Inflammatory macrophage (primary cell): ENCODE measurements around the gene SLC22A31.

Experiments
- DNase-seq, 2 donors: peaks; one replicate each; pipeline ENCODE4 v3.0.0-alpha.2; 2020 to 2022

Gene SLC22A31

DNA sequence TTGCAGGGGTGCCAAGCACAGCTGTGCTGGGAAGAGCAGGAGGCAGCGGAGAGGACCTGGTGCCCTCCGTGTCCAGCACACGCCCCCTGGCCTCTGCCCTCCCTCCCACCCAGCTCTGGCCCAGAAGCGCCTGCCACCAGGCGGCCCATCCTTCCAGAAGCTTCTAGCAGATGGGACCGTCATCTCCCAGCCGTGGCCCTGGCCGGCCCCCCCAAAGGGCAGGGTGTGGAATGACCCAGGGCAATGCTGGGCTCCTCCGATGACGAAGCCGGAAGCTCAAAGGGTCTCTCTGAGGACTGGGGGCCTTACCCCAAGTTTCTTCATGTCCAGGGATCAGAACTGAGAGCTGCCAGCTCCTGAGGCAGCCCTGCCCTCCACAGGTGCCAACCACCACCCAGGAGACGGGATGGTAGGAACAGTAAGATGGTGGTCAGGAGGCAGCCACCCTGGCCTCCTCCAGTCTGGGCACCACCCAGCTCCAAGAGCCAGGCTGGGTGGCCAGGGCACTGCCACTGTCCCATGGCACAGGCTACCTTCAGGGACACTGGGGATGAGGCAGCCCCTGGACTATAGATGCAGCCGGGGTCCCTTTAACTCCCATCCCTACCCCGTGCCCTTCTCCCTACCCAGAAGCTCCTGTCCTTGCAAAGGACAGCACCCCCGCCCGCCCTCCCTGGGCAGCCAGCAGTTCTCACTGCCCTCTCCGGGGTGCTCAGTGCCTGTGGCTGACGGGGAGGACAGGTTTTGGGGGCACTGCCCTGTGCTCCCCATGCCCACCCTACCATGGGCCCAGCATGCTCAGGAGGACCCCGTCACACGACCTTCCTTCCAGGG is 35.3 kb downstream of the SLC22A31 start:
- no peak for DNase-seq

DNA sequence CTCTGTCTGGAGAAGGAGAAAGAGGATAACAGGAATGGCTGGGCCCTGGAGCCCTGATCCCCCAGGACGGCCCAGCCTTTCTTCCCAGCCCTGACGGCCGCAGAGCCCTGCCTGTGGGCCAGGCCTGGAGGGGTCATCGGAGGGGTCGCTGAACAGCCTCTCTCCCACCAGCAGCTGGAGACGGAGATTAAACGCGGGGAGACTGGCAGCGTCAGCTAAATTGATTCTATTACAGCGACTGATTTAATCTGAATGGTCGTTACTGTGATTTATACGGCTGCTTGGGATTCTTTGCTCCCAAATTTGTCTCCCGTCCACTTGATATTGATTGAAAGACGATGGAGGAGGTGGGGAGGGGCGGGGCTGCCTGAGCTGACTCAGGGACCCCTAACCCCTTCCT is 35.9 kb downstream of the SLC22A31 start:
- DNase-seq: no peak

DNA sequence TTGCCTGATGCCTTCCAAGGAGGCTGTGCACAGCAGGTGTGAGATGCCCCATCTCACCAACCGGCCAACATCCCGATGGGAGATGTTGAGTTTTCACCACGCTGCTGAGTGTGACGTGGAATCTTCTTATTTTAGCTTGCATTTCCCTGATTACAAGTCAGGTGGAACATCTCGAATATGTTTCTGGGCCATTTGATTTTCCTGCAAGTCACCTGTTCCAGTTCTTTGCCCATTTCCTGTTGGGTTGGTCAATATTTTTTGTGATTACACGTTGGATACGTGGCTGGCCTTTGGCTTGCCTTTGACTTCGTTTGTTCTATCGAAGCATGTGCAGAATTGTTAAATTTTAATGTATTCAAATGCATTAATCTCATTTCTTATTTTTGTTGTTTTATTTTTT is 37.0 kb downstream of the SLC22A31 start:
- DNase-seq: no peak

DNA sequence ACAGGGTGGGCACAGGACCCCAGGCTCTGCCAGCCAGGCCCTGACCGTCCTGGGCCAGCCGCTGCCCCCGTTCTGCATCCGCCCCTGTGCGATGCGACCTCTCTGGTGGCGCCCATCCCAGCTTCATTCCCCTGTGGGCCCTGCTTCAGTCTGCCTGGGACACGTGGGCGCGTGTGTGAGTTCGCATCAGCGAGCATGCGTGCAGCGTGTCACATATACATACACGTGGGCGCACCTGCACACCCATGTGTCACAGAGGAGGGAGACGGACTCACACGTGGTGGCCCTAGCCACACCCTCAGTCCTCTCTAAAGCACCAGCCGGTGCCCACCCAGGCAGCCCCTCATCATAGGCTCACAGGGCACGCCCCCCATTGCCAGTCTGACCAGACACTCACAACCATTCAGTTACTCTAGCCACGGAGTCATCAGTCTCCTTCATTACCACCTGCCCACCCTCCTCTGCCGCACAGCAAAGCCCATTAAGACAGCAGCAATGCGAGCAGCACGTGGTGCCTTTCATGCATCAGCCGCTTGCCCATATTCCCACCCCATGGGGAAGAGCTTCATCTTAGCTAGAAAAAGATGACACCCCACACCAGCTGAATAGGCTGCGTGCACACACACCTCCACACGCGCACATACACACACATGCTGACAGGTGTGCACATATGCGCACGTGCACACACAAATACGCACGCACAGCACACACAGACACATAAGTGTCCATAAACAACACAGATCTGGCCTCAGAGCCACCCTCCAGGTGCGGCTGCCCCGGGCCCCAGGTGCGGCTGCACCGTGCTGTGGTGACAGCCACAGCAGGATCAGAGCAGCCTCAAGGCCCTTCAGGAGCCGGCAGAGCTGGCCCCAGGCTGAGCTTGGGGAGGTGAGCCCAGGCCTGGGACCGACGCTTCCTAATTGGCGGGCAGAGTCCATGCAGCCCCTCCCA is 38.3 kb downstream of the SLC22A31 start:
- no peak for DNase-seq

DNA sequence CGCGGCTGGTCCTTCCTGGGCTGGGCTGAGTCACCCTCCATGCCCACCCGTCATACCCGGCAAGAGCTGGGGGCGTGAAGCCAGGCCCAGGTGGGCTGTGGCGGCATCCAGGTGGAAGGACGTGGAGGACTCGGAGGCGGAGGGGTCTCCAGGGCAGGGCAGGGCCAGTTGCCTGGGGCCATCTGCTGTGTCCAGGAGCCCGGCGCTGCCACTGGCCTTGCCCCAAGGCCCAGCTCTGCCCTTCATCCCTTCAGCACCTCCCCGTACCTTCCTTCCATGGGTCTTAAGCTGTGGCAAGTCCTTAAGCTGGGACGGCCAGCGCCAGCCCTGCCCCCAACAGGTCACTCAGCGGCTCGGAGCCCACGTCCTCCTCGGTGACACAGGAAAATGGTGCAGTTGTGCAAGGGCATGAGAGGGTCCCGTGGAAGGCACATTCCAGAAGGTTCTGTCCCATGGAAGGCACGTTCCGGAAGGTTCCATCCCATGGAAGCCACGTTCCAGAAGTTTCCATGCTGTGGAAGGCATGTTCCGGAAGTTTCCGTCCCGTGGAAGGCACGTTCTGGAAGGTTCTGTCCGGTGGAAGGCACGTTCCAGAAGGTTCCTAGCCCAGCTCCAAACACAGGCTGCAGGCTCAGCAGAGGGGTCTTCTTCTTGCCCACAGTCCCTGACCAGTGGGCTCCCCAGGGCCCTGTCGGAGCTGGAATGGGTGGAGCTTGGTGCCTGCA is 39.2 kb downstream of the SLC22A31 start:
- no peak for DNase-seq

DNA sequence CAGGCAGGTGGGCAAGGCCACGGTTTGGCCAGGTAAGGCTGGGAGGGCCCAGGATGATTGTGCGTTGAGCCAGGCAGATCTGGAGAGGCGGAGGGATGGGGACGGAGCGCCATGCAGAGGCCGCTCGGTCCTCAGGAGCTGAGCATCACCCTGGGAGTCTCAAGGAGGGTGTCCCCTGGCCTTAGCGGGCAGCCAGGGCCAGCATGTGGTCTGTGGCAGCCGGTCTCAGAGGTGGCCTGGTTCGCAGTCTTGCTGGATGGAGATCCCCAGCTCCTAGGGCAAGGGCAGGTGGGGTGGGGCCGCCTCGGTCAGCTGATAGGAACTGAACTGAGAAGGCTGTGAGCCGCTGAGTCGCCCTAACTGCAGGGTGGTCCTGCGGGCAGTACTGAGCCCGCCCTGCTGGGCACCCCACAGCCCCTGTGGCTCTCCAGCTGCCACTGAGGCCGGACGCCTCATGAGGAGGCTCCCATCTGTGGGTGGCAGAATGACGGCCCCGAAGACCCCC is 40.4 kb downstream of the SLC22A31 start:
- DNase-seq: no peak

DNA sequence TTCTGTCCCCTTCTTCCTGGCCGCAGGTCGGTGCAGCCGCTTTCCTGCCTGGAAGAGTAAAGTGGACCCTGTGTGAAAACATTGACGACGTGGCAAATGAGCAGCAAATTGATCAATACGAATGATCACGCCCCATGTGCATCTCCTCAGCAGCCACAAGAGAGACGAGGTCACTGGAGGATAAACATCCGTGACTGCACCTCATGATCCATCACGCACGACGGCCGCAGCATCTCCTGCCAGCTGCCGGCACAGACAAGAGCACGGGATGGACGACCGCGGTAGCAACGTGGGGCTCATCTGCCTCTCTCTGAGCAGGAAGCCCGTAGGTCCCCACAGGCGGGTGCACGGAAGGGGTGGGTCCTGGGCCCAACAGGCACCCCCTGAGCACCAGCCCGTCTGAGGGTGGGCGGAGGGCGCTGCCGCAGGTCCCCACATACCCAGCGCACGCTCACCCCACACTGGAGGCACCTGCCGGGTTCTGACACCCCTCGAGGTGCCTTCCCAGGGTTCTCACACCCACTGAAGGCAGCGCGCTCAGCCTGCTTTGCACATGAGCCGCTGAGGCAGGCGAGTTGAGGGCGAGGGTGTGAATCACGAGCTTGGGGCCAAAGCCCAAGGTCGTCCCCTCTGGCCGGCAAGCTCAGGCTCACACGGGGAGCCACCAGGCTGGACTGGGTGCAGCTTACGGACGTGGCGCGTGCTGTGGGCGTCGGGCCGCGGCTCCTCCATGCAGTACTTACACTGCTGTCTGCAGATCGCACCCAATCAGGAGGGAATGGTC is 41.1 kb downstream of the SLC22A31 start:
- DNase-seq: no peak

DNA sequence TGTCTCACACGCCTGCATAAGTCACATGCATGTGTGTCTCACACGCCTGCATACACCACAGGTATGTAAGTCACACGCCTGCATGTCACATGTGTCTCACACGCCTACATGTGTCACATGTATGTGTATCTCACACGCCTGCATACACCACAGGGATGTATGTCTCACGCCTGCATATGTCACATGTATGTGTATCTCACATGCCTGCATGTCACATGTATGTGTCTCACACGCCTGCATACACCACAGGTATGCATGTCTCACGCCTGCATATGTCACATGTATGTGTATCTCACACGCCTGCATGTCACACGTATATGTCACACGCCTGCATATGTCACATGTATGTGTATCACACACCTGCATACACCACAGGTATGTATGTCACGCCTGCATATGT is 42.6 kb downstream of the SLC22A31 start:
- no peak for DNase-seq

DNA sequence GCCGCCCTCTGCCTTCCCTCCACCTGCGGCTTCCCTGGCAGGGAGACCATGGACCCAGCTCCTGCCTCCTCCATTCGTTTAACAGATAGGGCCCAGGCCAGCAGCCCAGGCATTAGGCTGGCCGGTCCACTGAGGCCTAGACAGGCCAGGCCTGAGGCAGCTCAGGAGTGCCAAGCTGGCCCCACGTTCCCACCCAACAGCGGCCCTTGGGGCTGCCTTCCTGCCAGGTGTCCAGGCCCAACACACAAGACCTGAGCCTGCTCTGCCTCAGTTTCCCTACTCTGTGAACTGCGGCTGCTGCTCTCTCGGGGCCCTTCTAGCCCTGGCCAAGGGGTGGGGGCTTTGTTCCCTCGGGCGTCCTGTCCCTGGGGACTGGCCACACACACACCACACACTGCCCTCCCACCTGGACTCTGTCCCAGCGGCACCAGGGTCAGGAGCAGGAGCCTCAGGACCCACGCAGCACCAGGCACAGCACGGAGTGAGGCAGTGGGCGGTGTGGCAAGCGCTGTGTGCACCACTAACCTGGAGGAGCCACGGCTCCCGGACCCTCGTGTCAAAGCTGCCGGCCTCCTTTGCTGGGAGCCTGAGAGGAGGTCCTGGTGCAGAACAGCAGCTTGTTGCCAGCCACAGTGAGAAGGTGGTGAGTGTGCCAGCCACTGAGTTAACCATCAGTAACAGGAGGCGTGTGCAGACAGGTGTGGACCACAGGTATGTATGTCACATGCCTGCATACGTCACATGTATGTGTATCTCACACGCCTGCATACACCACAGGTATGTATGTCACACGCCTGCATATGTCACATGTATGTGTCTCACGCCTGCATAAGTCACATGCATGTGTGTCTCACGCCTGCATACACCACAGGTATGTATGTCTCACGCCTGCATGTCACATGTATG is 43.3 kb downstream of the SLC22A31 start:
- DNase-seq: no peak

DNA sequence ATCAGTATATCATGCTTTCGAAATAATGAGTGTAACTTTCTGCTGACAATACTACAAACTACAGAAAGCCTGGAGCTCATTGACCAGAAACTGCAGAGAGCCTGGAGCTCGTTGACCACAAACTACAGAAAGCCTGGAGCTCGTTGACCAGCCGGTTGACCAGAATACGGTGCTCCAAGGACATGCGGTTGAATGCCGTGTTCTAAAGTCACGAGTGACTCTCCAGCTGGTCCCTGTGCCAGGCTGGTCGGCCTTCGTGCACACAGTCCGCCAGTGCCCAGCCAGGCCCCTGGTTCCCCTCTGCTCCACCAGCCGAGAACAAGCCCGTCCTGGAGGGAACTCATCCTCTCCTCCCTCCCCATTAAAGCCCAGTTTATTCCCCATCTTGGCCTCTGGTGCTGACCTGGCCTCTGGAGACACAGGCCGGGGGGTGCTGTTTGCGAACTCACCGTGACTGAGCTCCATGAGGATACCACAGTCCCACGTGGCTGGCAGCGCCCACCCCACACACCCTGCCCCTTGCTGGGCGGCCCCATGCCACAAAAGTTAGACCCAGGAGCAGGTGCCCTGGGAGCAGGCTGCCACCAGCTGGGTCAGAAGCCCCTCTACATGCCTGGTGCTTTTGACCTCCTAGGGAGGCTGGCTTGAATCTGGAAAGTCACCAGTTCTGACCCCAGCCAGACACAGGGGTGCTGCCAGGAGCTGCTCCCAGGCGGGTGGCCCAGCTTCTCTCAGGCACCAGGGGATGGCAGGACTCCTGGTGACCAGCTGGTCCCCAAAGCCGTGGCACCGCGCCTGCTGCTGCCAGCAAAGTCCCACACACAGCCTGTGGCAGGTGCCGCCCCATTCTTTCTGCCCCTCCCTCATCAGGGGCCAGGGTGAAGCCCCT is 44.2 kb downstream of the SLC22A31 start:
- DNase-seq: peak in 1 of 2 donors; percentile 13

DNA sequence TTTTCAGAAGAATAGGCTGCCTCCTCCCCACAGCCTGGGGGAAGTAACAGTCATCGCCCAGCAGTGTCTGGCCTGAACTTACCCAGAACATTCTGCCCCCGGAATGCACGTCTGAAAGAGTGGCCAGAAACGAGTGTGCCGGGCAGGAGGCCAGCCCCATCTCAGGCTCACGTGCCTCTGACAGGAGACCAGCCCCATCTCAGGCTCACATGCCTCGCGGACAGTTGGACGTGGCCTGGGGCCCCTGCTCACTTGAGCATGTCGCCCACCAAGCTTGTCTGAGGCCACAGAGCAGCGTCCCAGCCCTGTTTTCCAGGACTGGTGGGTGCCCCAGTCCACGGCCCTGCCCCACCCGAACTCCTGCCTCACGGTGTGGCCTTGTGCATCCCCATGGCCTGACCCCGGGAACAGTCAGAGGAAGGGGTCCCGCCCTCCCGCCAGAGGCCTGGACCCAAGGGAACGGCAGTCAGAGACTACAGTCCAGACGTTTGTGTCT is 45.1 kb downstream of the SLC22A31 start:
- peak; percentile 16 for DNase-seq

DNA sequence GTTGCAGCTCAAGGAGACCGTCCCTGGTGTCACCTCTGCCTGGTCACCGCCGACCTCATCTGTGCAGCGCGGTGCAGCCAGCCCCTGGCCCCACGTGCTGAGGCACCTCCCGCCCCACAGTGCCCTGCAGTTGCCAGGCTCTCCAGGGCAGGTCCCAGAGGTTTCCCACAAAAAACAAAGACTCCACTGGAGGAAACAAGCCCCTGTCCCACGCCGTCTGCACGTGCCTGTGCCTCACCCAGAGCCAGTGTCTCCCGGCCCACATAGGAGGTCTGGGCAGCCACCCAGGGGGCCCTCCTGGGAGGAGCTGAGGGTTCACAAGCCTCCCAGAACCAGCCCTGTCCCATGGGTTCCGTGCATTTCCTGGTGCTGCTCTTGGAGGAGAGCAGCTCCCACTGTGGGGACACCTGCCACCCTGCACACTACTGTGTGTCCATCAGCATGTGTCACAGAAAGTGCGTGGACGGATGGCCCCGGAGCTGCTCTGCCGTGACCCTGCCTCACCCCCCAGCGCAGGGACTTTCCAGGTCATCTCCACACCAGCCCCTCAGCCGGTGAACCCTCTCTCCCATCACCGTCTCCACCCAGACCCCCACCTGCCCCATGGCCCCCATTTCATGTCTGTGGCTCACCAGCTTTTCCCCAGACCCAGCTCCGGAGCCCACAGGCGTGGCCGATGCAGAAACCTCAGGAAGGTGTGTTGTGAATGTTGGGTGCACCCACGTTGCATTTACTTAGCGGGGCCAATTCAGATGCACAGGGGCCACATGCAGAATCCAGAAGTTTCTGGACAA is 45.8 kb downstream of the SLC22A31 start:
- no peak for DNase-seq

DNA sequence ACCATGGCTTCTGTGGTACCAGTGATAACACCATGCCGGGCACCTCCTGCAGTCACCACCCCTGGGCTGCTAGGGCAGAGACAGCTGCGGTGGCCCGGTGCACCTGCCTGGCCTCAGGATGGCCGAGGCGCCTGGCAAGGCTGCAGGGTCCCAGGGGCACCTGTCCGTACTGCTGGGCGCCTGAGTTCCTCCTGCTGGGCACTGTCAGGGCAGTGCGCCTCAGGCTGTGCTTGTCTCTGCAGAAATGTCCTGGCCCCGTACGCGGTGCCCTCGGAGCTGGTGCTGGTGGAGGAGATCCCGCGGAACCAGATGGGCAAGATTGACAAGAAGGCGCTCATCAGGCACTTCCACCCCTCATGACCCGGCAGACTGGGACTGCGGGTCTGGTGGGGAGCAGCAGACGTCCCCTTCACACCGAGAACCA is 46.5 kb downstream of the SLC22A31 start:
- no peak for DNase-seq

DNA sequence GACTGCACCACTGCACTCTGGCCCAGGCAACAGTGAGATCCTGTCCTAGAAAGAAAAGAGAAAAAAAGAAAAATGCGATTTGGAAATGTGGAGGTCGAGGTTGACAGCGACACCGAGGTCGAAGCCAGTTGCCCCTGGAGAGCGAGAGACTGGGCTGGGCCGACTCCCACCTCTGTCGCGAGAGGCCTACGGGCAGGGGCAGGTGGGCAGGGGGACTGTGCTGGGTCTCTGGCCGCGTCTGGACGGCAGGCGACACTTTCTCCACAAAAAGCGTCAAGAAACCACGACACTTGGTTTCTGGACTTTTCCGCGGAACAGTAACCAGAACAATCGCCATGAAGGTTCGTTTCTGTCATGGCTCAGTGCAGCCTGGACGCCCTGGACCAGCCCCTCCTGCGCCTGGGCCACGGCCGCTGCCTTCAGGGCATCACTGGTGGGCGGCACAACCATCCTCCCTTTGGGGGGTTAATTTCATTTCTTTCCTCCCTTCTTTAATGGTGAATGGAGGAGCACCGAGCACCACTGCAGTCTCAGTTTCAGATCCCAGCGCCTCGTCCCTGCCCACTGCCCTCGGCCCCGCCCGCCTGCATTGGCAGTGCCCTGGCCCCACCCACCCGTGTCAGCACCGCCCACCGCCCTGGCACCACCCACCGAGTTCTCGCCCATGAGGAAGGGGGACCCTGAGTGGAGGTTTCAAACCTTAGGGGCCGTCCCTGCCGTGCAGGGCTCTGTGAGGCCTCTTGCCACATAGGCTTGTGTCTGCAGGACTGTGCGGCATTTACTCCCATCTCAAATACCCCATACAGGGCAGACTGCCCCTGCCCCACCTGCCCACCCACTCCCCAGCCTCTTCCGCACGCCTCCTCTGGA is 47.3 kb downstream of the SLC22A31 start:
- DNase-seq: peak in 1 of 2 donors; percentile 6

DNA sequence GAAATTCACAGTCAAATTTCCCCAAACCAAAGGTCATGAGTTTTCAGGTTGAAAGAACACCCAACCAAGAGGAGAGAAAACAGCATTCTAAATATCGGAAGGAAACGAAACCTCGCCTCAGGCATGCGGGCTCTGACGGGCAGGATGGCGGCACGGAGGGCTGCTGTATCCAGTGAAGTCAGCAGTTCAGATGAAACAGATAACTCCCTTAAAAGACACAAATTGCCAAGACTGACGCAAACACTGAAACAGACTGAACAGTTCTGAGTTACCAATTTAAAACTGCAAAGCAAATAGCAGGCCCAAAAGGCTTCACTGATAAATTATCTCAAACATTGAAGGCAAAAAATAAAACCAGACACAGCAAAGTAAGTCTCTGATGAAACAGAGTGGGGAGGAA is 49.4 kb downstream of the SLC22A31 start:
- DNase-seq: no peak

DNA sequence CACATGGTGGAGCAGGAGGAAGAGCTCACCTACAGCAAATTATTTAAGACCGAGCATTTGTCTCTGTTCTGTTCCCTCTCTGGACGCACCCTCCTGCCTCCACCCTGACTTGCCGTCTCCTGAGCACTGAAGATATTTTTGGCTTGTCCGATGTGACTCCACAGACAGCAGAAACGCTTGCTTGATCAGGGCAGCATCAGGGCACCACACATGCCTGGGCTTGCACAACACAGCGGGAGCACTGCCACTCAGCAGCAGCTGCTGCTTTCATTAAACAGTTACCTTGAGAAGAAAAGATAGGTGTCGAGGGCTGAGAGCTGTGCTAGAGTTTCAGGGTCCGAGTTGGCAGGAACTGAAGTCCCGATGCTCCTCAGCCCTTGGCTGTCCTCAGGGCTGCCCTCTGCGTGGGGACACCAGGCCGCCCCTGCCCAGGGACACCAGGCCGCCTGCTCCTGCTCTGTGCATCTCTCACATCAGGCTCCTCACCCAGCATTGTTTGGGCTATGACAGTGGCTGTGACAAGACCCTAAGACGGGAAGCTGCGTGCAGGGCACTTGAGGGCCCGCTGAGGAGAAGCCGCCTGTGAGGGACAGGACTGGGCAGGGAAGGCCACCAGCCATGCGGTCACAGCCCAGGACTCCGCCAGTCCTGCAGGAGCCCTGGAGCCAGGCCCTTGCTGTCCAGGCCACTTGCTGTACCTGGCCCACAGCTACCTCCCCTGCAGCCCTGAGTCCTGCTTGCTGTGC is 50.1 kb downstream of the SLC22A31 start:
- no peak for DNase-seq

DNA sequence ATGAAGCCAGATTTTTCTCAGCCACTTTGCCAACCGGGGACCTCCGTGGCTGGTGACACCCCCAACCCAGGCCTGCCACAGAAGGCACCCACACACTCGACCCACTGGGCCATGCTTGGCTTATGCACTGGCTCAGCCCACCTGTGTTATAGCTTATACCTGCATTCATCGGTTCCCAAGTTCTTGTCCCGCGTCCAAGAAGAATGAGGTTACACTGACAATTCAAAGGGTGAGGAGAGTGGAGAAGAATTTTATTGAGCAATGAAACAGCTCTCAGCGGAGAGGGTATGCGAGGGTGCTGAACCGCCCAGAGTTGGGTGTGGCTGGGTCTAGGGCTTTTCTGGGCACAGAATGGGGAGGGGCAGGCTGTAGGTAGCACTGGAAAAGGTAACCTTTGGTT is 51.0 kb downstream of the SLC22A31 start:
- DNase-seq: no peak
